PC-3 (cell line): ENCODE measurements around the gene HHAT.

Source experiments
- CTCF ChIP-seq: fragments of 300-600 bp; sonication (generic); conservative IDR thresholded peaks from 2 replicates; pipeline ENCODE4 v1.5.1; 2017; ENCODE audit warnings: antibody characterized with exemption, low read depth, mild to moderate bottlenecking, low read length
- EZH2 ChIP-seq: fragments of 300-600 bp; sonication (generic); IDR thresholded peaks from one replicate; pipeline ENCODE4 v1.6.1; 2017; ENCODE audit warnings: antibody characterized with exemption, mild to moderate bottlenecking, low read length; ENCODE audit not compliant: unreplicated experiment
- EZH2phosphoT487 ChIP-seq: fragments of 300-600 bp; sonication (generic); IDR thresholded peaks from 2 replicates; pipeline ENCODE4 v1.6.1; 2018; ENCODE audit warnings: mild to moderate bottlenecking, antibody characterized with exemption, low read length, borderline replicate concordance

GRCh38 chr1:210467440-210468043, 138.8 kb downstream of the HHAT start:
- no peak for TF ChIP-seq CTCF
- no peak for TF ChIP-seq EZH2phosphoT487
- no peak for TF ChIP-seq EZH2
